Immature natural killer cell (primary cell): ENCODE measurements around the gene PDK2. TPM values are rescaled to one million over a fixed set of nuclear protein-coding genes. Genes with fewer than 3 reads are reported as not detected.

Experiments used
- DNase-seq, 3 donors: peaks; one replicate each; pipeline ENCODE4 v3.0.0; 2022; ENCODE audit warnings: mixed read lengths in 1 of 3
- H3K27ac Mint-ChIP-seq, 6 donors: one replicate each; pipeline ENCODE4 v1.8.0; 2020; ENCODE audit warnings: mixed read lengths in 6 of 6, mild to moderate bottlenecking in 5 of 6, inconsistent platforms in 4 of 6, moderate library complexity in 3 of 6
- H3K27me3 Mint-ChIP-seq, 3 donors: one replicate each; pipeline ENCODE4 v1.8.0; 2020 to 2021; ENCODE audit warnings: low read depth in 3 of 3, mild to moderate bottlenecking in 3 of 3, mixed read lengths in 3 of 3, moderate library complexity in 3 of 3, inconsistent platforms in 1 of 3
- H3K36me3 Mint-ChIP-seq, 3 donors: one replicate each; pipeline ENCODE4 v1.8.0; 2020; ENCODE audit warnings: mixed read lengths in 3 of 3, inconsistent platforms in 2 of 3, mild to moderate bottlenecking in 2 of 3
- H3K4me1 Mint-ChIP-seq, 2 donors: one replicate each; pipeline ENCODE4 v1.8.0; 2020; ENCODE audit warnings: inconsistent platforms in 2 of 2, mild to moderate bottlenecking in 2 of 2, mixed read lengths in 2 of 2, moderate library complexity in 1 of 2
- H3K4me3 Mint-ChIP-seq, 5 donors: one replicate each; pipeline ENCODE4 v1.8.0; 2020; ENCODE audit warnings: mild to moderate bottlenecking in 5 of 5, mixed read lengths in 5 of 5, inconsistent platforms in 3 of 5, moderate library complexity in 3 of 5
- H3K9me3 Mint-ChIP-seq, 6 donors: one replicate each; pipeline ENCODE4 v1.8.0; 2020; ENCODE audit warnings: mild to moderate bottlenecking in 6 of 6, mixed read lengths in 6 of 6, inconsistent platforms in 4 of 6, moderate library complexity in 3 of 6
- polyA plus RNA-seq, 3 donors: library from polyadenylated mRNA; unstranded; fragments of 300-500 nt; fragmentation: Illumina TruSeq; gene quantifications; one replicate each; pipeline ENCODE4 v1.2.3, GENCODE V29; 2021

The PDK2 gene
- polyA plus RNA-seq, 3 donors from 2014 or later: 36.5 to 54.5 (median 43.8) TPM

- peak overlapping the region; percentile 89 to 97 (median 96) for H3K4me3 Mint-ChIP-seq
- H3K27me3 Mint-ChIP-seq: peaks cover 8 to 12% (median 12%) of the 10 kb centered on the region in 3 donors
- H3K4me1 Mint-ChIP-seq: peaks cover 71 to 74% of the 10 kb centered on the region in 2 donors
- H3K36me3 Mint-ChIP-seq: peaks cover 0 to 14% (median 11%) of the 10 kb centered on the region in 3 donors
- H3K27ac Mint-ChIP-seq: peak overlapping the region; percentile 84 to 97 (median 92)
- no peak for DNase-seq
- H3K9me3 Mint-ChIP-seq: no peaks in the 10 kb centered on the region
Observed at GRCh38 chr17:50146927-50147665, 51.9 kb downstream of the PDK2 start.

- DNase-seq: no peak
- H3K4me1 Mint-ChIP-seq: peaks cover 69 to 73% of the 10 kb centered on the region in 2 donors
- H3K4me3 Mint-ChIP-seq: peak overlapping the region; percentile 89 to 97 (median 96)
Observed at GRCh38 chr17:50147841-50148225, 52.7 kb downstream of the PDK2 start.

GRCh38 chr17:50148226-50149090 is 53.3 kb downstream of the PDK2 start:
- Mint-ChIP-seq H3K9me3 (no peaks in the 10 kb centered on the region), H3K36me3 (peaks cover 0 to 7% (median 3%) of the 10 kb centered on the region in 3 donors), H3K4me3 (peak overlapping the region; percentile 89 to 97 (median 96)), H3K4me1 (peaks cover 64 to 67% of the 10 kb centered on the region in 2 donors), H3K27me3 (peaks cover 8 to 16% (median 12%) of the 10 kb centered on the region in 3 donors), H3K27ac (peak overlapping the region; percentile 89 to 97 (median 91))
- peak in 1 of 3 donors; percentile 33 for DNase-seq

More at GRCh38 chr17:50147841-50148225, 52.7 kb downstream of the PDK2 start:
- peaks cover 0 to 10% (median 6%) of the 10 kb centered on the region in 3 donors for H3K36me3 Mint-ChIP-seq
- no peaks in the 10 kb centered on the region for H3K9me3 Mint-ChIP-seq
- H3K27me3 Mint-ChIP-seq: peaks cover 8 to 16% (median 15%) of the 10 kb centered on the region in 3 donors
- peak overlapping the region; percentile 89 to 97 (median 92) for H3K27ac Mint-ChIP-seq

- Mint-ChIP-seq H3K36me3 (peaks cover 0 to 6% (median 1%) of the 10 kb centered on the region in 3 donors), H3K27me3 (peaks cover 8 to 16% (median 12%) of the 10 kb centered on the region in 3 donors), H3K27ac (peak overlapping the region; percentile 48 to 91 (median 90)), H3K9me3 (no peaks in the 10 kb centered on the region), H3K4me3 (peak overlapping the region; percentile 89 to 97 (median 91)), H3K4me1 (peaks cover 59 to 61% of the 10 kb centered on the region in 2 donors)
- peak in 1 of 3 donors; percentile 22 for DNase-seq
Observed at GRCh38 chr17:50149091-50149416, 53.9 kb downstream of the PDK2 start.

- Mint-ChIP-seq H3K9me3 (no peaks in the 10 kb centered on the region), H3K4me3 (peak overlapping the region; percentile 89 to 97 (median 91)), H3K4me1 (peaks cover 52 to 55% of the 10 kb centered on the region in 2 donors)
Observed at GRCh38 chr17:50149417-50150353, 54.5 kb downstream of the PDK2 start.

GRCh38 chr17:50150354-50151040 is 55.3 kb downstream of the PDK2 start, which contains the start of gene PPP1R9B:
Gene PPP1R9B, minus strand, starts transcription at chr17:50150677. Its CDS starts 164 bp downstream, at chr17:50150513.
- H3K27me3 Mint-ChIP-seq: peaks cover 8 to 16% (median 12%) of the 10 kb centered on the region in 3 donors
- no peaks in the 10 kb centered on the region for H3K9me3 Mint-ChIP-seq
- H3K4me3 Mint-ChIP-seq: peak within 1 kb of the TSS; percentile 89 to 97 (median 93)
- H3K27ac Mint-ChIP-seq: peak within 1 kb of the TSS; percentile 85 to 96 (median 93)
- H3K36me3 Mint-ChIP-seq: no peaks in the 10 kb centered on the region
- DNase-seq: no peak
- peaks cover 45 to 46% of the 10 kb centered on the region in 2 donors for H3K4me1 Mint-ChIP-seq

More at GRCh38 chr17:50149417-50150353, 54.5 kb downstream of the PDK2 start:
- Mint-ChIP-seq H3K27me3 (peaks cover 8 to 16% (median 12%) of the 10 kb centered on the region in 3 donors), H3K36me3 (no peaks in the 10 kb centered on the region), H3K27ac (peak overlapping the region in 5 of 6 donors; percentile 48 to 91 (median 89))
- peak; percentile 63 to 69 (median 66) for DNase-seq

GRCh38 chr17:50151041-50151936 is 56.1 kb downstream of the PDK2 start:
- Mint-ChIP-seq H3K27me3 (peaks cover 8 to 16% (median 12%) of the 10 kb centered on the region in 3 donors), H3K4me1 (peaks cover 38 to 39% of the 10 kb centered on the region in 2 donors), H3K27ac (peak overlapping the region; percentile 85 to 96 (median 93)), H3K4me3 (peak overlapping the region; percentile 88 to 94 (median 92)), H3K36me3 (no peaks in the 10 kb centered on the region), H3K9me3 (no peaks in the 10 kb centered on the region)
- peak; percentile 88 to 89 (median 89) for DNase-seq

GRCh38 chr17:50151937-50152547 is 56.9 kb downstream of the PDK2 start:
- Mint-ChIP-seq H3K4me3 (peak overlapping the region; percentile 88 to 94 (median 92)), H3K27me3 (peaks cover 8 to 16% (median 12%) of the 10 kb centered on the region in 3 donors), H3K27ac (peak overlapping the region; percentile 85 to 96 (median 92)), H3K36me3 (no peaks in the 10 kb centered on the region), H3K4me1 (peaks cover 31% of the 10 kb centered on the region in 2 donors), H3K9me3 (no peaks in the 10 kb centered on the region)
- DNase-seq: peak; percentile 65 to 66 (median 66)

GRCh38 chr17:50152736-50153135 is 57.6 kb downstream of the PDK2 start:
- peak overlapping the region; percentile 18 to 96 (median 91) for H3K27ac Mint-ChIP-seq

GRCh38 chr17:50153650-50154575 is 58.8 kb downstream of the PDK2 start:
- Mint-ChIP-seq H3K27ac (peak overlapping the region in 5 of 6 donors; percentile 36 to 80 (median 69)), H3K27me3 (peaks cover 8 to 14% (median 12%) of the 10 kb centered on the region in 3 donors), H3K4me3 (no peak overlapping the region), H3K4me1 (peaks cover 19 to 24% of the 10 kb centered on the region in 2 donors), H3K36me3 (no peaks in the 10 kb centered on the region), H3K9me3 (no peaks in the 10 kb centered on the region)
- DNase-seq: no peak

More at GRCh38 chr17:50152736-50153135, 57.6 kb downstream of the PDK2 start:
- H3K9me3 Mint-ChIP-seq: no peaks in the 10 kb centered on the region
- no peak for DNase-seq
- peaks cover 8 to 15% (median 12%) of the 10 kb centered on the region in 3 donors for H3K27me3 Mint-ChIP-seq
- H3K36me3 Mint-ChIP-seq: no peaks in the 10 kb centered on the region
- peak overlapping the region in 3 of 5 donors; percentile 35 to 90 (median 88) for H3K4me3 Mint-ChIP-seq
- H3K4me1 Mint-ChIP-seq: peaks cover 24 to 26% of the 10 kb centered on the region in 2 donors
